Chondrocyte (in vitro differentiated cells): ENCODE results near the gene BBC3. TPM values are rescaled to one million over a fixed set of nuclear protein-coding genes. Genes with fewer than 3 reads are reported as not detected.

Experiments
- DNase-seq: peaks from one replicate; pipeline ENCODE4 v3.0.0; 2021; ENCODE audit warnings: mixed read lengths, low spot score
- H3K27ac Mint-ChIP-seq: one replicate; pipeline ENCODE4 v1.8.0; 2021; ENCODE audit warnings: mild to moderate bottlenecking, moderate library complexity, mixed read lengths; ENCODE audit not compliant: unreplicated experiment
- H3K27me3 Mint-ChIP-seq: 2 replicates; pipeline ENCODE4 v1.8.0; 2021; ENCODE audit warnings: low read depth, mixed read lengths
- H3K36me3 Mint-ChIP-seq: 2 replicates; pipeline ENCODE4 v1.8.0; 2021; ENCODE audit warnings: low read depth, mixed read lengths
- H3K4me1 Mint-ChIP-seq: 2 replicates; pipeline ENCODE4 v1.8.0; 2021; ENCODE audit warnings: low read depth, mild to moderate bottlenecking, mixed read lengths
- H3K4me3 Mint-ChIP-seq: one replicate; pipeline ENCODE4 v1.8.0; 2021; ENCODE audit warnings: mild to moderate bottlenecking, moderate library complexity, mixed read lengths; ENCODE audit not compliant: unreplicated experiment
- H3K9me3 Mint-ChIP-seq: 2 replicates; pipeline ENCODE4 v1.8.0; 2021; ENCODE audit warnings: low read depth, mixed read lengths
- CTCF ChIP-seq: fragments of 200-600 bp; sonication (generic); IDR thresholded peaks from 2 replicates; pipeline ENCODE4 v1.5.0; 2021; ENCODE audit warnings: antibody characterized with exemption, mild to moderate bottlenecking, moderate library complexity
- total RNA-seq: library from RNA; stranded (reverse); gene quantifications from 3 replicates; pipeline ENCODE4 v1.2.1, GENCODE V29; 2021

BBC3 gene
- total RNA-seq, 1 donor from 2014 or later = 16.1 TPM

- no peak for TF ChIP-seq CTCF
- Mint-ChIP-seq H3K27me3 (no peaks in the 10 kb centered on the region), H3K36me3 (no peaks in the 10 kb centered on the region), H3K9me3 (no peaks in the 10 kb centered on the region), H3K27ac (peak overlapping the region; percentile 89), H3K4me1 (peaks cover 30% of the 10 kb centered on the region), H3K4me3 (peak overlapping the region; percentile 63)
- no peak for DNase-seq
These were observed 436 bp upstream of the BBC3 start for GRCh38 chr19:47231215-47232054.

GRCh38 chr19:47230054-47230920 is 712 bp downstream of the BBC3 start:
- no peak overlapping the region for H3K27ac Mint-ChIP-seq
- H3K36me3 Mint-ChIP-seq = peaks cover 2% of the 10 kb centered on the region
- H3K4me1 Mint-ChIP-seq = peaks cover 35% of the 10 kb centered on the region
- peak; percentile 91 for TF ChIP-seq CTCF
- no peak for DNase-seq
- H3K9me3 Mint-ChIP-seq = no peaks in the 10 kb centered on the region
- no peaks in the 10 kb centered on the region for H3K27me3 Mint-ChIP-seq
- H3K4me3 Mint-ChIP-seq = peak overlapping the region; percentile 54

GRCh38 chr19:47229676-47230053 is 1.3 kb downstream of the BBC3 start:
- peaks cover 3% of the 10 kb centered on the region for H3K36me3 Mint-ChIP-seq
- no peak overlapping the region for H3K4me3 Mint-ChIP-seq
- TF ChIP-seq CTCF = no peak
- H3K9me3 Mint-ChIP-seq = no peaks in the 10 kb centered on the region
- no peak overlapping the region for H3K27ac Mint-ChIP-seq
- peaks cover 36% of the 10 kb centered on the region for H3K4me1 Mint-ChIP-seq
- H3K27me3 Mint-ChIP-seq = no peaks in the 10 kb centered on the region
- no peak for DNase-seq

GRCh38 chr19:47228937-47229675 is 1.9 kb downstream of the BBC3 start:
- Mint-ChIP-seq H3K27me3 (no peaks in the 10 kb centered on the region), H3K36me3 (peaks cover 3% of the 10 kb centered on the region), H3K4me3 (no peak overlapping the region), H3K9me3 (no peaks in the 10 kb centered on the region), H3K27ac (no peak overlapping the region), H3K4me1 (peaks cover 36% of the 10 kb centered on the region)
- DNase-seq = no peak
- no peak for TF ChIP-seq CTCF
